ENCODE results near the gene ZP3. TPM values are rescaled to one million over a fixed set of nuclear protein-coding genes. Genes with fewer than 3 reads are reported as not detected.

ZP3 gene
- total and polyA plus RNA-seq, 2 of the 13 experiments (the other 11 are each of a cell fraction or from before 2014, with no cell fraction given) = not detected

GRCh38 chr7:76393116-76394031, 31.4 kb upstream of the ZP3 start (continued):
- TF ChIP-seq HIC2 (CRISPR knock-in tag; IDR thresholded peaks at IDR 0.05; ENCODE audit: low read depth) = no peak; the same call in 1 of the 2 replicates
- 0 out of 2 replicates have a peak, but pooled peaks have one; percentile 71 for TF ChIP-seq THAP7 (CRISPR knock-in tag; IDR thresholded peaks at IDR 0.05)
- TF ChIP-seq SOX5 (CRISPR knock-in tag; IDR thresholded peaks at IDR 0.05; ENCODE audit: borderline replicate concordance) = 0 out of 2 replicates have a peak, but pooled peaks have one; percentile 27
- TF ChIP-seq GPN1 (CRISPR knock-in tag; IDR thresholded peaks at IDR 0.05; ENCODE audit: borderline replicate concordance) = no peak
- TF ChIP-seq TFE3 (CRISPR knock-in tag; IDR thresholded peaks at IDR 0.05) = 0 out of 2 replicates have a peak, but pooled peaks have one; percentile 45
- no peak for TF ChIP-seq ZFP37 (CRISPR knock-in tag; IDR thresholded peaks at IDR 0.05; ENCODE audit: borderline replicate concordance)
- no peak for TF ChIP-seq TP53 (CRISPR knock-in tag; conservative IDR thresholded peaks at IDR 0.05)
- TF ChIP-seq ELF3 (CRISPR knock-in tag; IDR thresholded peaks at IDR 0.05) = no peak; the same call in 1 of the 2 replicates
- no peak for TF ChIP-seq SRSF9 (IDR thresholded peaks at IDR 0.05; ENCODE audit: borderline replicate concordance, insufficient read depth, low read depth, low read length, poor library complexity, severe bottlenecking)
- peak; percentile 80 for TF ChIP-seq ZNF160 (CRISPR knock-in tag; IDR thresholded peaks at IDR 0.05)
- TF ChIP-seq FOXA1 (IDR thresholded peaks at IDR 0.05) = no peak
- no peak for TF ChIP-seq FOXA1 (CRISPR knock-in tag; IDR thresholded peaks at IDR 0.05)
- TF ChIP-seq MLXIP (CRISPR knock-in tag; IDR thresholded peaks at IDR 0.05; ENCODE audit: borderline replicate concordance) = no peak
- TF ChIP-seq CENPT (CRISPR knock-in tag; IDR thresholded peaks at IDR 0.05; ENCODE audit: low read depth) = peak; percentile 89
- TF ChIP-seq NFRKB (IDR thresholded peaks at IDR 0.05) = no peak
- no peak for TF ChIP-seq ZNF503 (CRISPR knock-in tag; IDR thresholded peaks at IDR 0.05)
- TF ChIP-seq ZNF234 (CRISPR knock-in tag; conservative IDR thresholded peaks at IDR 0.05) = 0 out of 2 replicates have a peak, but pooled peaks have one; percentile 64
- 0 out of 4 replicates have a peak, but pooled peaks of 1 of the 2 experiments have one; percentile 14 for TF ChIP-seq EP300 (IDR thresholded peaks at IDR 0.05; ENCODE audit: low read depth in 2 of 2, low read length in 2 of 2)
- TF ChIP-seq EP300 (CRISPR knock-in tag; IDR thresholded peaks at IDR 0.05; ENCODE audit: borderline replicate concordance) = 0 out of 2 replicates have a peak, but pooled peaks have one; percentile 23
